HG02870 (cell line): ENCODE results near the gene TRPM2.

Experiments
- ATAC-seq: cut with Tn5 transposase; IDR thresholded peaks from one replicate; pipeline ENCODE4 v1.9.1; 2021; ENCODE audit warnings: mild to moderate bottlenecking, moderate library complexity; ENCODE audit not compliant: unreplicated experiment

Gene TRPM2

GRCh38 chr21:44353191-44353970, at the start of gene TRPM2:
Gene TRPM2, plus strand, starts transcription at chr21:44353621. Its CDS starts 80 bp downstream, at chr21:44353701.
- ATAC-seq: no peak

- no peak for ATAC-seq
Measured at GRCh38 chr21:44304011-44304616, 49.3 kb upstream of the TRPM2 start.

GRCh38 chr21:44304877-44305293, 48.5 kb upstream of the TRPM2 start:
- no peak for ATAC-seq

GRCh38 chr21:44305691-44306090, 47.7 kb upstream of the TRPM2 start:
- no peak for ATAC-seq

- ATAC-seq: no peak
Measured at GRCh38 chr21:44306936-44307704, 46.3 kb upstream of the TRPM2 start.

GRCh38 chr21:44310628-44311507, 42.6 kb upstream of the TRPM2 start:
- ATAC-seq: no peak

- ATAC-seq: no peak
Measured at GRCh38 chr21:44312089-44312488, 41.3 kb upstream of the TRPM2 start.

GRCh38 chr21:44312716-44313115, 40.7 kb upstream of the TRPM2 start:
- ATAC-seq: no peak

GRCh38 chr21:44313451-44313850, 40.0 kb upstream of the TRPM2 start:
- ATAC-seq: no peak

GRCh38 chr21:44314128-44314527, 39.3 kb upstream of the TRPM2 start:
- ATAC-seq: no peak

- ATAC-seq: no peak
Measured at GRCh38 chr21:44314561-44314960, 38.9 kb upstream of the TRPM2 start.

- ATAC-seq: no peak
Measured at GRCh38 chr21:44315691-44316203, 37.7 kb upstream of the TRPM2 start.

- ATAC-seq: no peak
Measured at GRCh38 chr21:44316277-44316900, 37.0 kb upstream of the TRPM2 start.

GRCh38 chr21:44317241-44317782, 36.1 kb upstream of the TRPM2 start:
- no peak for ATAC-seq

GRCh38 chr21:44317871-44318270, 35.5 kb upstream of the TRPM2 start:
- no peak for ATAC-seq

- ATAC-seq: no peak
Measured at GRCh38 chr21:44318489-44319285, 34.7 kb upstream of the TRPM2 start.

GRCh38 chr21:44319407-44320065, 33.9 kb upstream of the TRPM2 start:
- no peak for ATAC-seq

GRCh38 chr21:44320847-44321246, 32.6 kb upstream of the TRPM2 start:
- ATAC-seq: no peak
